GM18511 (cell line): ENCODE results near the gene LRRC27.

ENCODE experiments used
- ATAC-seq: cut with Tn5 transposase; IDR thresholded peaks from one replicate; pipeline ENCODE4 v1.9.1; 2021; ENCODE audit warnings: mild to moderate bottlenecking, moderate library complexity; ENCODE audit not compliant: unreplicated experiment

The LRRC27 gene

GRCh38 chr10:132300582-132300981, 31.4 kb upstream of the LRRC27 start:
- no peak for ATAC-seq

GRCh38 chr10:132301371-132302330, 30.3 kb upstream of the LRRC27 start:
- no peak for ATAC-seq

- no peak for ATAC-seq
Measured at GRCh38 chr10:132302421-132303310, 29.3 kb upstream of the LRRC27 start.

- no peak for ATAC-seq
Measured at GRCh38 chr10:132303361-132304115, 28.5 kb upstream of the LRRC27 start.

- ATAC-seq = no peak
Measured at GRCh38 chr10:132304756-132305509, 27.1 kb upstream of the LRRC27 start.

GRCh38 chr10:132305654-132306342, 26.2 kb upstream of the LRRC27 start:
- ATAC-seq = no peak

GRCh38 chr10:132306343-132306685, 25.7 kb upstream of the LRRC27 start:
- no peak for ATAC-seq

GRCh38 chr10:132306864-132307751, 24.9 kb upstream of the LRRC27 start:
- peak; percentile 20 for ATAC-seq

GRCh38 chr10:132307823-132308586, 24.0 kb upstream of the LRRC27 start, which contains the start of gene STK32C:
Gene STK32C (minus strand): TSS chr10:132307950. CDS start chr10:132307833, 117 bp downstream.
- peak; percentile 75 for ATAC-seq

- peak; percentile 1 for ATAC-seq
Measured at GRCh38 chr10:132308587-132309470, 23.2 kb upstream of the LRRC27 start.

GRCh38 chr10:132309471-132309865, 22.5 kb upstream of the LRRC27 start:
- ATAC-seq = no peak

GRCh38 chr10:132309879-132310591, 22.0 kb upstream of the LRRC27 start:
- no peak for ATAC-seq

GRCh38 chr10:132310701-132311337, 21.2 kb upstream of the LRRC27 start:
- no peak for ATAC-seq

GRCh38 chr10:132311338-132311939, 20.6 kb upstream of the LRRC27 start:
- ATAC-seq = no peak

- ATAC-seq = no peak
Measured at GRCh38 chr10:132313305-132313704, 18.7 kb upstream of the LRRC27 start.
